Caco-2 (cell line): ENCODE data around the gene PSTPIP1. TPM values are rescaled to one million over a fixed set of nuclear protein-coding genes. Genes with fewer than 3 reads are reported as not detected.

Source experiments
- BruUV-seq: library from RNA; stranded (reverse); fragments of 400-500 nt; replicated peaks from 2 replicates; lab custom pipeline; 2021; lab: Mats Ljungman, UMichigan
- CTCF ChIA-PET: fragments of 300-600 bp; sonication (Branson Sonifier 250); formaldehyde crosslinking; loops from one replicate; lab custom pipeline; 2022; ENCODE audit warnings: antibody characterized with exemption; lab: Charles Lee
- POLR2A ChIA-PET: fragments of 300-600 bp; sonication (Branson Sonifier 250); formaldehyde crosslinking; loops from one replicate; lab custom pipeline; 2022; ENCODE audit warnings: antibody characterized with exemption; lab: Charles Lee
- DNase-seq, 2 experiments: peaks; one replicate each; pipeline versions ENCODE4 v3.0.0 to v3.0.0-alpha.2; 2020 to 2022
- H3K27me3 ChIP-seq: replicated peaks from 2 replicates; pipeline ENCODE4 v1.6.0; 2011; ENCODE audit warnings: low read length; ENCODE audit not compliant: control insufficient read depth, insufficient read depth
- H3K36me3 ChIP-seq: 2 replicates; pipeline ENCODE4 v1.5.1; 2011; ENCODE audit warnings: low read length; ENCODE audit not compliant: control insufficient read depth, insufficient read depth
- H3K4me1 ChIP-seq: fragments of 250-450 bp; sonication (Bioruptor Pico); 2 replicates; pipeline ENCODE4 v1.5.1; 2020; ENCODE audit warnings: mild to moderate bottlenecking
- H3K4me3 ChIP-seq: 2 replicates; pipeline ENCODE4 v1.5.1; 2011; ENCODE audit warnings: low read depth, mild to moderate bottlenecking, control low read depth, low read length
- H3K9me3 ChIP-seq: fragments of 250-450 bp; sonication (Bioruptor Pico); 2 replicates; pipeline ENCODE4 v1.5.1; 2020; ENCODE audit warnings: mild to moderate bottlenecking, moderate library complexity
- H3K27ac Mint-ChIP-seq: one replicate; pipeline ENCODE4 v1.8.0; 2022; ENCODE audit warnings: mixed read lengths; ENCODE audit not compliant: unreplicated experiment
- H3K27me3 Mint-ChIP-seq: one replicate; pipeline ENCODE4 v1.8.0; 2022; ENCODE audit warnings: mixed read lengths; ENCODE audit not compliant: insufficient read depth, unreplicated experiment
- H3K36me3 Mint-ChIP-seq: one replicate; pipeline ENCODE4 v1.8.0; 2022; ENCODE audit warnings: mild to moderate bottlenecking, mixed read lengths; ENCODE audit not compliant: insufficient read depth, unreplicated experiment
- H3K4me1 Mint-ChIP-seq: one replicate; pipeline ENCODE4 v1.8.0; 2022; ENCODE audit warnings: low read depth, mixed read lengths; ENCODE audit not compliant: unreplicated experiment
- H3K4me3 Mint-ChIP-seq: one replicate; pipeline ENCODE4 v1.8.0; 2022; ENCODE audit warnings: mild to moderate bottlenecking, moderate library complexity, mixed read lengths; ENCODE audit not compliant: unreplicated experiment
- H3K9me3 Mint-ChIP-seq: one replicate; pipeline ENCODE4 v1.8.0; 2022; ENCODE audit warnings: mixed read lengths; ENCODE audit not compliant: unreplicated experiment
- intact Hi-C: fragments of 100-400 bp; cut with micrococcal nuclease; formaldehyde crosslinking; loops from one replicate; pipeline ENCODE4 v1.10.0; 2022; ENCODE audit not compliant: unreplicated experiment
- total RNA-seq: library from RNA; stranded (reverse); gene quantifications from 2 replicates; pipeline ENCODE4 v1.2.3, GENCODE V29; 2022
- TF ChIP-seq, protein P1 (sequence below), 2 experiments: fragments of 200-600 bp in 1 of 2; IDR thresholded peaks; 1 replicate in 1 of 2; 2 replicates in 1 of 2; pipeline versions ENCODE4 v1.5.1 to v1.8.0; 2011 to 2022; ENCODE audit warnings: antibody characterized with exemption in 1 of 2, control low read depth in 1 of 2, inconsistent platforms in 1 of 2, low read depth in 1 of 2, low read length in 1 of 2, mild to moderate bottlenecking in 1 of 2, moderate library complexity in 1 of 2; ENCODE audit not compliant: insufficient read depth in 1 of 2, severe bottlenecking in 1 of 2, unreplicated experiment in 1 of 2

The PSTPIP1 gene
- total RNA-seq, 1 experiment from 2014 or later = not detected

DNA sequence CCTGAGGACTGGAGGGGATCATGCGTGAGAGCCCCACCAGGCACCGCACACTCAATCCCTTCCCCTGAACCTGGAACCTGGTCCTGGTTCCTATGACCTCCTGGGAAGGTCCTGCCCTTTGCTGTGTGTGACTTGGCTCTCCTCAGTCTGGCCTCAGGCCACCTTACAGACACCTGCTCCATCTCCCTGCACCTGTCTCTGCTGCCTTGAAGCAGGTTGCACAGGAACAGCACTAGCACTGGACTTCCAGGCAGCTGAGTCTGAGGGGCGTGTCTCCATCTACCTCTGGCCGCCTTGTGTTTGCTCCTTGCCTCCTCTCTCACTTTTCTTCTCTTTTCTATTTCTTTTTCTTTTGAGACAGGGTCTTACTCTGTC lies 15.4 kb downstream of the PSTPIP1 start:
- BruUV-seq = no TSS peak
- H3K27me3 Mint-ChIP-seq = no peaks in the 10 kb centered on the region
- ChIA-PET CTCF (no interaction called here), POLR2A (no interaction called here)
- no peak overlapping the region for H3K27ac Mint-ChIP-seq
- Histone ChIP-seq H3K4me1 (no peaks in the 10 kb centered on the region), H3K27me3 (no peaks in the 10 kb centered on the region), H3K9me3 (no peaks in the 10 kb centered on the region), H3K36me3 (no peaks in the 10 kb centered on the region), H3K4me3 (no peak overlapping the region)
- H3K4me3 Mint-ChIP-seq = no peak overlapping the region
- H3K36me3 Mint-ChIP-seq = peaks cover 4% of the 10 kb centered on the region
- TF ChIP-seq, protein P1, sequence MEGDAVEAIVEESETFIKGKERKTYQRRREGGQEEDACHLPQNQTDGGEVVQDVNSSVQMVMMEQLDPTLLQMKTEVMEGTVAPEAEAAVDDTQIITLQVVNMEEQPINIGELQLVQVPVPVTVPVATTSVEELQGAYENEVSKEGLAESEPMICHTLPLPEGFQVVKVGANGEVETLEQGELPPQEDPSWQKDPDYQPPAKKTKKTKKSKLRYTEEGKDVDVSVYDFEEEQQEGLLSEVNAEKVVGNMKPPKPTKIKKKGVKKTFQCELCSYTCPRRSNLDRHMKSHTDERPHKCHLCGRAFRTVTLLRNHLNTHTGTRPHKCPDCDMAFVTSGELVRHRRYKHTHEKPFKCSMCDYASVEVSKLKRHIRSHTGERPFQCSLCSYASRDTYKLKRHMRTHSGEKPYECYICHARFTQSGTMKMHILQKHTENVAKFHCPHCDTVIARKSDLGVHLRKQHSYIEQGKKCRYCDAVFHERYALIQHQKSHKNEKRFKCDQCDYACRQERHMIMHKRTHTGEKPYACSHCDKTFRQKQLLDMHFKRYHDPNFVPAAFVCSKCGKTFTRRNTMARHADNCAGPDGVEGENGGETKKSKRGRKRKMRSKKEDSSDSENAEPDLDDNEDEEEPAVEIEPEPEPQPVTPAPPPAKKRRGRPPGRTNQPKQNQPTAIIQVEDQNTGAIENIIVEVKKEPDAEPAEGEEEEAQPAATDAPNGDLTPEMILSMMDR (IDR thresholded peaks at IDR 0.05; ENCODE audit: insufficient read depth in 1 of 2, low read depth in 1 of 2, low read length in 1 of 2, severe bottlenecking in 1 of 2, unreplicated experiment in 1 of 2) = no peak
- DNase-seq = no peak
- intact Hi-C loops = no loop called here
- H3K9me3 Mint-ChIP-seq = no peaks in the 10 kb centered on the region
- no peaks in the 10 kb centered on the region for H3K4me1 Mint-ChIP-seq

DNA sequence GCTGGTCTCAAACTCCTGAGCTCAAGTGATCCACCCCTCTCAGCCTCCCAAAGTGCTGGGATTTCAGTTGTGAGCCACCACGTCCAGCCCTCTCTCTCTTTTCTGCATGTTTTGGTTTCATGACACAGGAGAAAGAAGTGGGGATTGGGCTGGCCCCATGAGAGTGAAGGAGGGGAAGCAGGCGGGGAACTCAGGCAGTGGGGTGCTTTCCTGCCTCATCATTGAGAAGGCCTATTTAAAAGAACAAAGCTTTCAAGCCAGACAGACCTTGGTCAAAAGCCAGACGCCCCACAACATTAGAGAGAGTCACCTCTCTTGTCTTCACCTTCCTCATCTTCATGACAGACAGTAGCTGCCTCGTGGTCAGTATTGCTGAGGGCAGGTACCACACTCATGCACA lies 15.9 kb downstream of the PSTPIP1 start:
- Histone ChIP-seq H3K27me3 (no peaks in the 10 kb centered on the region), H3K4me1 (no peaks in the 10 kb centered on the region), H3K9me3 (no peaks in the 10 kb centered on the region), H3K4me3 (no peak overlapping the region), H3K36me3 (no peaks in the 10 kb centered on the region)
- no peak overlapping the region for H3K4me3 Mint-ChIP-seq
- H3K36me3 Mint-ChIP-seq = peaks cover 4% of the 10 kb centered on the region
- no peaks in the 10 kb centered on the region for H3K27me3 Mint-ChIP-seq
- no peaks in the 10 kb centered on the region for H3K4me1 Mint-ChIP-seq
- TF ChIP-seq, protein P1 (IDR thresholded peaks at IDR 0.05; ENCODE audit: insufficient read depth in 1 of 2, low read depth in 1 of 2, low read length in 1 of 2, severe bottlenecking in 1 of 2, unreplicated experiment in 1 of 2) = no peak
- intact Hi-C loops = no loop called here
- ChIA-PET POLR2A (no interaction called here), CTCF (no interaction called here)
- H3K9me3 Mint-ChIP-seq = no peaks in the 10 kb centered on the region
- BruUV-seq = no TSS peak
- no peak overlapping the region for H3K27ac Mint-ChIP-seq
- DNase-seq = no peak

DNA sequence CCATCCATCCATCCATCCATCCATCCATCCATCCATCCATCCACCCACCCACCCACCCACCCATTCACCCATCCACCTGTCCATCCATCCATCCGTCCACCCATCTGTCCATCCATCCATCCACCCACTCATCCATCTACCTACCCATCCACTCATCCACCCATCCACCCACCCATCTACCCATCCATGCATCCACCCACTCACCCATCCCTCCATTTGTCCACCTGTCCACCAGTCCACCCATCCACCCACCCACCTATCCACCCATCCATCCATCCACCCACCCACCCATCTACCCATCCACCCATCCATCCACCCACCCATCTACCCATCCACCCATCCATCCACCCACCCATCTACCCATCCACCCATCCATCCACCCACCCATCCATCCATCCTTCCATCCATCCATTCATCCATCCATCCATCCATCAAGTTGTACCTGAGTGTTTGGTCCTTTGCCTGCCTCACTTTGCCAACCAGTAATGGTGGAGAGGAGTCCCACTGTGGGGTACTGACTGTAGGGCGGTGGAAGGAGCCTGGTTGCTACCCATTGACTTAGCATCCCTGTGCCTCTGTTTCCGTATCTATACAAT lies 17.3 kb downstream of the PSTPIP1 start:
- DNase-seq = no peak
- intact Hi-C loops = no loop called here
- H3K4me1 Mint-ChIP-seq = no peaks in the 10 kb centered on the region
- no TSS peak for BruUV-seq
- Histone ChIP-seq H3K4me1 (no peaks in the 10 kb centered on the region), H3K36me3 (no peaks in the 10 kb centered on the region), H3K9me3 (no peaks in the 10 kb centered on the region), H3K4me3 (no peak overlapping the region), H3K27me3 (no peaks in the 10 kb centered on the region)
- ChIA-PET CTCF (no interaction called here), POLR2A (no interaction called here)
- TF ChIP-seq, protein P1 (IDR thresholded peaks at IDR 0.05; ENCODE audit: insufficient read depth in 1 of 2, low read depth in 1 of 2, low read length in 1 of 2, severe bottlenecking in 1 of 2, unreplicated experiment in 1 of 2) = no peak
- no peak overlapping the region for H3K4me3 Mint-ChIP-seq
- no peaks in the 10 kb centered on the region for H3K9me3 Mint-ChIP-seq
- H3K36me3 Mint-ChIP-seq = peaks cover 4% of the 10 kb centered on the region
- H3K27ac Mint-ChIP-seq = no peak overlapping the region
- H3K27me3 Mint-ChIP-seq = no peaks in the 10 kb centered on the region
